ENCODE data around the gene SELP. TPM values are rescaled to one million over a fixed set of nuclear protein-coding genes. Genes with fewer than 3 reads are reported as not detected.

SELP gene
- total and polyA plus RNA-seq, 2 of the 13 experiments (the other 11 are each of a cell fraction or from before 2014, with no cell fraction given) = 0.11 TPM; not detected in 1

- TF ChIP-seq HMGXB4 (CRISPR knock-in tag; IDR thresholded peaks at IDR 0.05; ENCODE audit: borderline replicate concordance in 1 of 2, low read depth in 1 of 2) (no peak), SKI (IDR thresholded peaks at IDR 0.05; ENCODE audit: partially characterized antibody) (no peak), KDM5A (IDR thresholded peaks at IDR 0.05; ENCODE audit: borderline replicate concordance, low read length) (no peak), ZNF879 (CRISPR knock-in tag; IDR thresholded peaks at IDR 0.05) (no peak), ZNF431 (CRISPR knock-in tag; IDR thresholded peaks at IDR 0.05; ENCODE audit: borderline replicate concordance, low read depth) (no peak), ZNF143 (CRISPR knock-in tag; IDR thresholded peaks at IDR 0.05) (no peak), ZNF121 (CRISPR knock-in tag; IDR thresholded peaks at IDR 0.05) (no peak), ZNF3 (CRISPR knock-in tag; IDR thresholded peaks at IDR 0.05) (peak; percentile 84), NR0B2 (CRISPR knock-in tag; IDR thresholded peaks at IDR 0.05) (no peak), THRA (CRISPR knock-in tag; IDR thresholded peaks at IDR 0.05; ENCODE audit: borderline replicate concordance) (no peak), ZNF772 (CRISPR knock-in tag; IDR thresholded peaks at IDR 0.05) (no peak), IRF2 (CRISPR knock-in tag; IDR thresholded peaks at IDR 0.05) (peak; percentile 27; the same call in 1 of the 2 replicates), AGO2 (optimal IDR thresholded peaks at IDR 0.05; ENCODE audit: low read depth, low read length) (no peak), KLF11 (CRISPR knock-in tag; IDR thresholded peaks at IDR 0.05) (no peak), ZFP36L2 (CRISPR knock-in tag; IDR thresholded peaks at IDR 0.05) (no peak), HHEX (CRISPR knock-in tag; IDR thresholded peaks at IDR 0.05) (no peak), ZNF788 (CRISPR knock-in tag; IDR thresholded peaks at IDR 0.05; ENCODE audit: borderline replicate concordance) (peak; percentile 52; the same call in 1 of the 2 replicates), RBM22 (optimal IDR thresholded peaks at IDR 0.05; ENCODE audit: low read length) (no peak), ZSCAN5A (CRISPR knock-in tag; IDR thresholded peaks at IDR 0.05; ENCODE audit: borderline replicate concordance) (no peak), ZC3H4 (CRISPR knock-in tag; IDR thresholded peaks at IDR 0.05; ENCODE audit: borderline replicate concordance) (no peak), NFYC (CRISPR knock-in tag; IDR thresholded peaks at IDR 0.05) (no peak), ERF (CRISPR knock-in tag; IDR thresholded peaks at IDR 0.05) (no peak), ARID2 (CRISPR knock-in tag; IDR thresholded peaks at IDR 0.05; ENCODE audit: borderline replicate concordance) (no peak), ATRX (CRISPR knock-in tag; IDR thresholded peaks at IDR 0.05; ENCODE audit: borderline replicate concordance) (no peak), IRF1 (CRISPR knock-in tag; IDR thresholded peaks at IDR 0.05; ENCODE audit: low read depth) (no peak)
Measured at GRCh38 chr1:169576241-169576934, 53.5 kb downstream of the SELP start (continued).

Data from HepG2 (cell line).